GM12878 (cell line): Measurements from ENCODE around the gene HCST. TPM values are rescaled to one million over a fixed set of nuclear protein-coding genes. Genes with fewer than 3 reads are reported as not detected.
"Not testable (repeated sequence)": the region's sequence is repeated elsewhere in the genome, so short reads cannot be mapped to it uniquely, and the experiment has no call there.

Experiments
- ATAC-seq: fragments of 200-7000 bp; cut with Tn5 transposase; 3 replicates; pipeline ENCODE4 v1.9.1; 2020; ENCODE audit warnings: mild to moderate bottlenecking, moderate library complexity
- BruUV-seq: library from RNA; stranded (reverse); fragments of 400-500 nt; replicated peaks from 2 replicates; lab custom pipeline; 2021; lab: Mats Ljungman, UMichigan
- CTCF ChIA-PET: fragments of 300-600 bp; sonication (Branson Sonifier 250); formaldehyde crosslinking; extraction: SDS; loops from one replicate; lab custom pipeline; 2021; ENCODE audit warnings: inconsistent platforms; lab: Yijun Ruan, JAX
- POLR2A ChIA-PET: fragments of 350-600 bp; formaldehyde crosslinking; extraction: SDS; loops from one replicate; lab custom pipeline; 2021; ENCODE audit warnings: inconsistent platforms; lab: Charles Lee
- RAD21 ChIA-PET: fragments of 300-600 bp; sonication (Branson Sonifier 250); formaldehyde crosslinking; loops from one replicate; lab custom pipeline; 2023; ENCODE audit warnings: antibody characterized with exemption; ENCODE audit not compliant: unreplicated experiment; lab: Charles Lee
- SMC1A ChIA-PET: fragments of 300-600 bp; sonication (Branson Sonifier 250); formaldehyde crosslinking; loops from one replicate; lab custom pipeline; 2023; ENCODE audit not compliant: unreplicated experiment, uncharacterized antibody; lab: Charles Lee
- DNase-seq: peaks from one replicate; pipeline ENCODE4 v3.0.0-alpha.2; 2011; ENCODE audit warnings: low read depth, low spot score
- FAIRE-seq: peaks from 3 replicates; lab custom pipeline; 2011; peaks lifted over from hg19 to GRCh38; lab: Jason Lieb, UNC
- H2AFZ ChIP-seq: 2 replicates; pipeline ENCODE4 v1.6.0; 2011; ENCODE audit warnings: low read depth, low read length, control low read depth; ENCODE audit not compliant: control insufficient read depth
- H3K27ac ChIP-seq: 2 replicates; pipeline ENCODE4 v1.5.1; 2011; ENCODE audit warnings: control low read depth; ENCODE audit not compliant: control insufficient read depth, insufficient read depth
- H3K27me3 ChIP-seq, 2 experiments: replicated peaks in 1 of 2; 2 replicates each; pipeline versions ENCODE4 v1.6.0 to v1.6.1; 2011; ENCODE audit warnings: low read length in 1 of 2; ENCODE audit not compliant: control insufficient read depth in 2 of 2, insufficient read depth in 2 of 2
- H3K36me3 ChIP-seq, 2 experiments: 2 replicates each; pipeline ENCODE4 v1.5.1; 2011; ENCODE audit warnings: low read length in 1 of 2; ENCODE audit not compliant: control insufficient read depth in 2 of 2, insufficient read depth in 2 of 2
- H3K4me1 ChIP-seq: 2 replicates; pipeline ENCODE4 v1.6.1; 2011; ENCODE audit warnings: mild to moderate bottlenecking, low read length, moderate library complexity, mixed read lengths; ENCODE audit not compliant: control insufficient read depth, insufficient read depth
- H3K4me2 ChIP-seq: 2 replicates; pipeline ENCODE4 v1.6.0; 2011; ENCODE audit warnings: control low read depth; ENCODE audit not compliant: control insufficient read depth, insufficient read depth
- H3K4me3 ChIP-seq: fragments of 200-600 bp; sonication (generic); 2 replicates; pipeline ENCODE4 v1.5.1; 2016
- H3K79me2 ChIP-seq: 2 replicates; pipeline ENCODE4 v1.6.0; 2011; ENCODE audit warnings: low read length; ENCODE audit not compliant: control insufficient read depth, insufficient read depth
- H3K9ac ChIP-seq: 2 replicates; pipeline ENCODE4 v1.8.0; 2011; ENCODE audit warnings: low read length, control low read depth, mixed read lengths; ENCODE audit not compliant: control insufficient read depth, insufficient read depth
- H3K9me3 ChIP-seq: replicated peaks from 3 replicates; pipeline ENCODE4 v1.5.1; 2011; ENCODE audit warnings: mild to moderate bottlenecking, low read length; ENCODE audit not compliant: control insufficient read depth, insufficient read depth
- H4K20me1 ChIP-seq: 2 replicates; pipeline ENCODE4 v1.6.0; 2011; ENCODE audit not compliant: control insufficient read depth, insufficient read depth
- BHLHE40 ChIP-seq, 2 experiments: fragments of 450-650 bp in 1 of 2; IDR thresholded peaks; 2 replicates each; pipeline ENCODE4 v1.6.1; 2011 to 2017; ENCODE audit warnings: low read depth in 2 of 2, borderline replicate concordance in 1 of 2, improper control_type of control experiment in 1 of 2, low read length in 1 of 2, mild to moderate bottlenecking in 1 of 2
- BRCA1 ChIP-seq: IDR thresholded peaks from 2 replicates; pipeline ENCODE4 v1.6.1; 2011; ENCODE audit warnings: low read depth, low read length, improper control_type of control experiment
- CBX3 ChIP-seq: fragments of 200-600 bp; sonication (generic); IDR thresholded peaks from 2 replicates; pipeline ENCODE4 v1.6.1; 2016; ENCODE audit warnings: low read depth, borderline replicate concordance
- MEF2A ChIP-seq: IDR thresholded peaks from 2 replicates; pipeline ENCODE4 v1.6.1; 2011; ENCODE audit warnings: low read depth, mild to moderate bottlenecking, low read length, moderate library complexity; ENCODE audit not compliant: insufficient read depth
- MYC ChIP-seq: IDR thresholded peaks from 2 replicates; pipeline ENCODE4 v1.6.1; 2011; ENCODE audit warnings: mild to moderate bottlenecking, low read length, moderate library complexity, inconsistent platforms; ENCODE audit not compliant: insufficient read depth, insufficient replicate concordance, insufficient read length, severe bottlenecking
- NFYB ChIP-seq: IDR thresholded peaks from 2 replicates; pipeline ENCODE4 v1.6.1; 2011; ENCODE audit warnings: low read depth, mild to moderate bottlenecking, low read length, improper control_type of control experiment, moderate library complexity; ENCODE audit not compliant: insufficient read depth
- POLR2AphosphoS5 ChIP-seq: IDR thresholded peaks from 2 replicates; pipeline ENCODE4 v1.6.1; 2011; ENCODE audit warnings: mild to moderate bottlenecking, low read length, inconsistent platforms
- TCF7 ChIP-seq: IDR thresholded peaks from 2 replicates; pipeline ENCODE4 v1.6.1; 2014; ENCODE audit warnings: antibody characterized with exemption, borderline replicate concordance
- WGBS: methylation state at CpG from one replicate; pipeline ENCODE4 v1.1.6; 2016; ENCODE audit warnings: low lambda C conversion rate; ENCODE audit not compliant: insufficient replicate concordance, insufficient coverage; ENCODE audit errors: missing lambda C conversion rate; 5-methylcytosine and 5-hydroxymethylcytosine counted together
- in situ Hi-C: fragments of 300-500 bp; cut with MboI; formaldehyde crosslinking; loops from 9 replicates; pipeline ENCODE4 v1.14.3; 2018; ENCODE audit warnings: mixed read lengths
- intact Hi-C: fragments of 100-400 bp; cut with micrococcal nuclease; formaldehyde crosslinking; loops from one replicate; pipeline ENCODE4 v1.14.2; 2022; ENCODE audit not compliant: unreplicated experiment
- polyA plus RNA-seq, 11 experiments: library from polyadenylated mRNA; depleted of rRNA in 4 of 11; unstranded in 6 of 11; stranded (reverse) in 5 of 11; fragments of >200 nt; fragmentation: Nextera tagmentation in 4 of 11; fragmentation: Illumina TruSeq in 1 of 11; extraction: Ambion mirVana in 4 of 11; extraction: Trizol in 1 of 11; gene quantifications; 1 replicate in 1 of 11; 2 replicates in 10 of 11; pipeline versions ENCODE4 v1.2.1 to v1.2.3, GENCODE V29; 2011 to 2016; ENCODE audit warnings: inconsistent platforms in 2 of 11, missing spikeins in 2 of 11, low read depth in 1 of 11
- total RNA-seq, 4 experiments: library from RNA; depleted of rRNA in 3 of 4; stranded (reverse); fragments of >200 nt in 3 of 4; fragmentation: Illumina TruSeq in 1 of 4; extraction: Trizol in 1 of 4; gene quantifications; 2 replicates each; pipeline versions ENCODE4 v1.2.1 to v1.2.3, GENCODE V29; 2013 to 2021
- TF ChIP-seq, protein P1 (sequence below): IDR thresholded peaks from 2 replicates; pipeline ENCODE4 v1.6.1; 2011; ENCODE audit warnings: mild to moderate bottlenecking, low read depth, low read length, moderate library complexity; ENCODE audit not compliant: insufficient replicate concordance
- TF ChIP-seq, protein P2 (sequence below): fragments of 450-650 bp; formaldehyde crosslinking; IDR thresholded peaks from 2 replicates; pipeline ENCODE4 v1.4.0; 2022; ENCODE audit warnings: mild to moderate bottlenecking, moderate library complexity

Gene HCST
- total and polyA plus RNA-seq, 10 of the 15 experiments (the other 5 are each of a cell fraction or from before 2014, with no cell fraction given): 7.5 to 79.6 (median 33.6) TPM

DNA sequence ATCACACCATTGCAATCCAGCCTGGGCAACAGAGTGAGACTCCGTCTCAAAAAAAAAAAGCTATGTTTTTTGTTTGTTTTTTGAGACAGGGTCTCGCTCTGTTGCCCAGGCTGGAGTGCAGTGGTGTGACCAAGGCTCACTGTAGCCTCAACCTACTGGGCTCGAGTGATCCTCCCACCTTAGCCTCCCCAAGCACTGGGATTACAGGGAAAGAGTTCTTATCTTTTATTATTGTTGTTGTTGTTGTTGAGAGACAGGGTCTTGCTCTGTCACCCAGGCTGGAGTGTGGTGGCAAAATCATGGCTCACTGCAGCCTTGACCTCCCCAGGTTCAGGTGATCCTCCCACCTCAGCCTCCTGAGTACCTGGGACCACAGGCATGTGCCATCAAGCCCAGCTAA lies 10.5 kb upstream of the HCST start:
- WGBS: 95% methylated on average over 3 of the region's 3 CpGs
- POLR2A ChIA-PET: interaction anchor here (0.7 kb wide), 2 partner anchors 163 to 261 kb away, joined by 3 read pairs; no protein-coding TSS in a partner anchor

DNA sequence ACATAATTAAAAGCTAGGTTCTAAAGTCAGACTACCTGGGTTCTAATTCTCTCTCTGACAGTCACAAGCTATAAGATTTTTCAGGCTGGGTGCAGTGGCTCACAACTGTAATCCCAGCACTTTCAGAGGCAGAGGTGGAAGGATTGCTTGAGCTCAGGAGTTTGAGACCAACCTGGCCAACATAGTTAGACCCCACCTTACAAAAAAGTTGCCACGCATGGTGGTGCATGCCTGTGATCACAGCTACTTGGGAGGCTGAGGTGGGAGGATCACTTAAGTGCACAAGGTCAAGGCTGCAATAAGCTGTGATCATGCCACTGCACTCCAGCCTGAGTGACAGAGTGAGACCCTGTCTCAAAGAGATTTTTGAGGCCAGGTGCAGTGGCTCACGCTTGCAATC lies 8.0 kb upstream of the HCST start:
- RAD21 ChIA-PET: interaction anchor here (1.3 to 4.0 kb wide), 2 partner anchors 11 to 37 kb away, joined by 5 to 19 read pairs; no protein-coding TSS in a partner anchor
- no peak for TF ChIP-seq CBX3
- no peak for TF ChIP-seq BRCA1
- TF ChIP-seq MYC: no peak
- no peak for TF ChIP-seq BHLHE40 (IDR thresholded peaks at IDR 0.05; ENCODE audit: borderline replicate concordance in 1 of 2, low read depth in 2 of 2, low read length in 1 of 2)
- TF ChIP-seq MEF2A: no peak
- TF ChIP-seq, protein P1, sequence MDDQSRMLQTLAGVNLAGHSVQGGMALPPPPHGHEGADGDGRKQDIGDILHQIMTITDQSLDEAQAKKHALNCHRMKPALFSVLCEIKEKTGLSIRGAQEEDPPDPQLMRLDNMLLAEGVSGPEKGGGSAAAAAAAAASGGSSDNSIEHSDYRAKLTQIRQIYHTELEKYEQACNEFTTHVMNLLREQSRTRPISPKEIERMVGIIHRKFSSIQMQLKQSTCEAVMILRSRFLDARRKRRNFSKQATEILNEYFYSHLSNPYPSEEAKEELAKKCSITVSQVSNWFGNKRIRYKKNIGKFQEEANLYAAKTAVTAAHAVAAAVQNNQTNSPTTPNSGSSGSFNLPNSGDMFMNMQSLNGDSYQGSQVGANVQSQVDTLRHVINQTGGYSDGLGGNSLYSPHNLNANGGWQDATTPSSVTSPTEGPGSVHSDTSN: no peak
- TF ChIP-seq TCF7: no peak
- no peak for TF ChIP-seq NFYB
- TF ChIP-seq, protein P2, sequence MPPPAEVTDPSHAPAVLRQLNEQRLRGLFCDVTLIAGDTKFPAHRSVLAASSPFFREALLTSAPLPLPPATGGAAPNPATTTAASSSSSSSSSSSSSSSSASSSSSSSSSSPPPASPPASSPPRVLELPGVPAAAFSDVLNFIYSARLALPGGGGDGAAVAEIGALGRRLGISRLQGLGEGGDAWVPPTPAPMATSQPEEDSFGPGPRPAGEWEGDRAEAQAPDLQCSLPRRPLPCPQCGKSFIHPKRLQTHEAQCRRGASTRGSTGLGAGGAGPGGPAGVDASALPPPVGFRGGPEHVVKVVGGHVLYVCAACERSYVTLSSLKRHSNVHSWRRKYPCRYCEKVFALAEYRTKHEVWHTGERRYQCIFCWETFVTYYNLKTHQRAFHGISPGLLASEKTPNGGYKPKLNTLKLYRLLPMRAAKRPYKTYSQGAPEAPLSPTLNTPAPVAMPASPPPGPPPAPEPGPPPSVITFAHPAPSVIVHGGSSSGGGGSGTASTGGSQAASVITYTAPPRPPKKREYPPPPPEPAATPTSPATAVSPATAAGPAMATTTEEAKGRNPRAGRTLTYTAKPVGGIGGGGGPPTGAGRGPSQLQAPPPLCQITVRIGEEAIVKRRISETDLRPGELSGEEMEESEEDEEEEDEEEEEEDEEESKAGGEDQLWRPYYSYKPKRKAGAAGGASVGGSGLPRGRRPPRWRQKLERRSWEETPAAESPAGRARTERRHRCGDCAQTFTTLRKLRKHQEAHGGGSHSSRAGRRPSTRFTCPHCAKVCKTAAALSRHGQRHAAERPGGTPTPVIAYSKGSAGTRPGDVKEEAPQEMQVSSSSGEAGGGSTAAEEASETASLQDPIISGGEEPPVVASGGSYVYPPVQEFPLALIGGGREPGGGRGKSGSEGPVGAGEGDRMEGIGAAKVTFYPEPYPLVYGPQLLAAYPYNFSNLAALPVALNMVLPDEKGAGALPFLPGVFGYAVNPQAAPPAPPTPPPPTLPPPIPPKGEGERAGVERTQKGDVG (CRISPR knock-in tag): no peak

More for the DNA sequence above, 10.5 kb upstream of the HCST start:
- BruUV-seq, FAIRE-seq, H3K4me3 ChIP-seq, H3K9me3 ChIP-seq, H3K27me3 ChIP-seq, H3K4me2 ChIP-seq, DNase-seq, H3K79me2 ChIP-seq, H3K9ac ChIP-seq, H3K27ac ChIP-seq, H3K4me1 ChIP-seq, H2AFZ ChIP-seq, H4K20me1 ChIP-seq, intact Hi-C loops, in situ Hi-C loops, ATAC-seq: not testable (repeated sequence)
- RAD21 ChIA-PET: interaction anchor here (1.3 to 4.0 kb wide), 2 partner anchors 37 to 39 kb away, joined by 6 to 19 read pairs; no protein-coding TSS in a partner anchor
- SMC1A ChIA-PET: interaction anchor here (1.2 to 1.5 kb wide), 3 partner anchors 8 to 39 kb away, joined by 3 to 5 read pairs (median 3); no protein-coding TSS in a partner anchor
- CTCF ChIA-PET: interaction anchor here (0.7 to 2.3 kb wide), 2 partner anchors 10 to 197 kb away, joined by 3 to 9 read pairs; no protein-coding TSS in a partner anchor
- peaks cover 29 to 43% of the 10 kb centered on the region in 2 experiments for H3K36me3 ChIP-seq
- peak; percentile 38; the same call in 1 of the 2 replicates for TF ChIP-seq POLR2AphosphoS5

More for the DNA sequence above, 8.0 kb upstream of the HCST start:
- no peak for FAIRE-seq
- DNase-seq: no peak
- Histone ChIP-seq H3K36me3 (peaks cover 22 to 36% of the 10 kb centered on the region in 2 experiments; a peak in 3 of 4 replicates), H3K4me3 (no peak overlapping the region), H3K79me2 (peaks cover 22% of the 10 kb centered on the region), H2AFZ (no peak overlapping the region), H3K4me2 (no peak overlapping the region), H3K27me3 (no peaks in the 10 kb centered on the region), H3K9ac (no peak overlapping the region), H3K27ac (no peak overlapping the region), H3K9me3 (no peaks in the 10 kb centered on the region), H3K4me1 (peaks cover 3% of the 10 kb centered on the region; the same call in 1 of the 2 replicates), H4K20me1 (no peaks in the 10 kb centered on the region)
- ChIA-PET CTCF (interaction anchor here (1.3 to 3.2 kb wide), 2 partner anchors 12 to 37 kb away, joined by 11 to 20 read pairs; no protein-coding TSS in a partner anchor), POLR2A (interaction anchor here (1.5 kb wide), 1 partner anchor 8 kb away, joined by 4 read pairs; no protein-coding TSS in a partner anchor), SMC1A (interaction anchor here (0.6 to 2.0 kb wide), 7 partner anchors 10 to 275 kb away, joined by 3 to 6 read pairs (median 3); no protein-coding TSS in a partner anchor)
- no TSS peak for BruUV-seq
- in situ Hi-C loops (no loop called here), intact Hi-C loops (no loop called here)
- 97% methylated on average over 2 of the region's 2 CpGs for WGBS
- no peak for ATAC-seq
